ENCODE results near the gene DIS3L2. TPM values are rescaled to one million over a fixed set of nuclear protein-coding genes. Genes with fewer than 3 reads are reported as not detected.
"Not testable (repeated sequence)": the region's sequence is repeated elsewhere in the genome, so short reads cannot be mapped to it uniquely, and the experiment has no call there.

The DIS3L2 gene
- total RNA-seq, 1 donor from 2014 or later: 11.8 TPM

DNA sequence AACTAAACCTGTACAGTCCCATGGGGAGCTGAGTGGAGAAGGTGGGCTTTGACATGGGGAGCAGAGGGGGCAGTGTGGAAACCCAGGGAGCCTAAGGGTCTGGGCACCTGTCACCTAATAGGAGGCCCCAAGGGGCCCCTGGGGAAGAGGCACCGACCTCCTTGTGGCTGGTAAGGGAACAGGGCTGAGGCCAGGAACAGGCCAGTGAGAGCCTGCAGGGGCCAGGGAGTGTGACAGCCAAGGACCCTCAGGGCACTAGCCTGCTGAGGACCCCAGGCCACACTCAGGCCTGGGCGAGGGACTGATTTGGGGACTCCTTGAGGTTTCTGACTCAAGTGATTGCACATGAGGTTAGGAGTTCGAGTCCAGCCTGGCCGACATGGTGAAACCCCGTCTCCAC is 392.6 kb downstream of the DIS3L2 start:
- Histone ChIP-seq H3K27me3 (ENCODE audit: control insufficient read depth, insufficient read depth, low read length) (peaks cover 12% of the 10 kb centered on the region), H3K36me3 (ENCODE audit: control insufficient read depth, insufficient read depth, low read length) (no peaks in the 10 kb centered on the region), H3K4me3 (ENCODE audit: low read depth, low read length) (no peak overlapping the region)
- FAIRE-seq (no peak), DNase-seq (ENCODE audit: low read depth) (no peak)
- TF ChIP-seq, protein P1, sequence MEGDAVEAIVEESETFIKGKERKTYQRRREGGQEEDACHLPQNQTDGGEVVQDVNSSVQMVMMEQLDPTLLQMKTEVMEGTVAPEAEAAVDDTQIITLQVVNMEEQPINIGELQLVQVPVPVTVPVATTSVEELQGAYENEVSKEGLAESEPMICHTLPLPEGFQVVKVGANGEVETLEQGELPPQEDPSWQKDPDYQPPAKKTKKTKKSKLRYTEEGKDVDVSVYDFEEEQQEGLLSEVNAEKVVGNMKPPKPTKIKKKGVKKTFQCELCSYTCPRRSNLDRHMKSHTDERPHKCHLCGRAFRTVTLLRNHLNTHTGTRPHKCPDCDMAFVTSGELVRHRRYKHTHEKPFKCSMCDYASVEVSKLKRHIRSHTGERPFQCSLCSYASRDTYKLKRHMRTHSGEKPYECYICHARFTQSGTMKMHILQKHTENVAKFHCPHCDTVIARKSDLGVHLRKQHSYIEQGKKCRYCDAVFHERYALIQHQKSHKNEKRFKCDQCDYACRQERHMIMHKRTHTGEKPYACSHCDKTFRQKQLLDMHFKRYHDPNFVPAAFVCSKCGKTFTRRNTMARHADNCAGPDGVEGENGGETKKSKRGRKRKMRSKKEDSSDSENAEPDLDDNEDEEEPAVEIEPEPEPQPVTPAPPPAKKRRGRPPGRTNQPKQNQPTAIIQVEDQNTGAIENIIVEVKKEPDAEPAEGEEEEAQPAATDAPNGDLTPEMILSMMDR (IDR thresholded peaks at IDR 0.05; ENCODE audit: insufficient read depth, low read length, severe bottlenecking): no peak

DNA sequence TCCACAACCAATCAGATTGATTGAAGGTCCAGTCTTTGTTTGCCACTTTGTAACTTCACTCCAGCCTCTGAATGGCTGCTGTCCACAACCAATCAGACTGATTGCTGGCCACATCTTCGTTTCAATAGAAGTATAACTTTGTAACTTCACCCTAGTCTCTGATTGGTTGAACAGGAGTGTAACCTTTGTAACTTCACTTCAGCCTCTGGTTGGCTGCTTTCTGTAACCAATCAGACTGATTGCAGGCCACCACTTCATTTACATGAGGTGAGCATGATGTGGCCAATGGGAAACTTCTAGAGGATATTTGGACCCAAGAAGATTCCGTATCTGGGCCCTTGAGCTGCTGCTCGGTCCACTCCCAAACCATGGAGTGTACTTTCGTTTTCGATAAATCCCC is 400.1 kb downstream of the DIS3L2 start:
- TF ChIP-seq, protein P1 (IDR thresholded peaks at IDR 0.05; ENCODE audit: insufficient read depth, low read length, severe bottlenecking): no peak
- no peak for FAIRE-seq
- H3K27me3 ChIP-seq (ENCODE audit: control insufficient read depth, insufficient read depth, low read length): no peaks in the 10 kb centered on the region
- no peaks in the 10 kb centered on the region for H3K36me3 ChIP-seq (ENCODE audit: control insufficient read depth, insufficient read depth, low read length)
- no peak for DNase-seq (ENCODE audit: low read depth)
- no peak overlapping the region for H3K4me3 ChIP-seq (ENCODE audit: low read depth, low read length)

DNA sequence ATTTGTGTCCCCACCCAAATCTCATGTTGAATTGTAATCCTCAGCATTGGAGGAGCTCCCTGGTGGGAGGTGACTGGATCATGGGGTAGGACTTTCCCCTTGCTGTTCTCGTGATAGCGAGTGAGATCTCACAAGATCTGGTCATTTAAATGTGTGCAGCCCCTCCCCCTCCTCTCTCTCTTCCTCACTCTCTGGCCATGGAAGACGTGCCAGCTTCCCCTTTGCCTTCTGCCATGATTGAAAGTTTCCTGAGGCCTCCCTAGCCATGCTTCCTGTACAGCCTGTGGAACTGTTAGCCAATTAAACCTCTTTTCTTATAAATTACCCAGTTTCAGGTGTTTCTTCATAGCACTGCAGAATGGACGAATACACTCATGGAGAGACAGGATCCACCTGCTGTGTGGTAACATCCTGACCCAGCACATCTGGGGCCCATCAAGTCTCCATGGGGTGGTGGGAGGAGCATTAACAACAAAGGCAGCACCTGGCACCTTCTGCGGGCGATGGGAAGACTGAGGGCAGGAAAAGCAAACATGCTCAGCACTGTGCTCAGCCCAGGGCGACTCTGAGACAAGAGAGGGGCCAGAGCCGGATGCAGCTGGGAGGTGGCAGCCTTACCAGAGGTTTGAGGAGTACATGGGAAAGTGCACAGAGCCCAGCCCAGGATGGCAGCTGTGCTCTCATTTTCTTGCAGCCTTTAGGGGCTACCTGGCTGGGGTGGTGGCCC is 400.8 kb downstream of the DIS3L2 start:
- DNase-seq (ENCODE audit: low read depth) (no peak), FAIRE-seq (no peak)
- TF ChIP-seq, protein P1 (IDR thresholded peaks at IDR 0.05; ENCODE audit: insufficient read depth, low read length, severe bottlenecking): no peak
- no peaks in the 10 kb centered on the region for H3K36me3 ChIP-seq (ENCODE audit: control insufficient read depth, insufficient read depth, low read length)
- no peak overlapping the region for H3K4me3 ChIP-seq (ENCODE audit: low read depth, low read length)
- no peaks in the 10 kb centered on the region for H3K27me3 ChIP-seq (ENCODE audit: control insufficient read depth, insufficient read depth, low read length)

DNA sequence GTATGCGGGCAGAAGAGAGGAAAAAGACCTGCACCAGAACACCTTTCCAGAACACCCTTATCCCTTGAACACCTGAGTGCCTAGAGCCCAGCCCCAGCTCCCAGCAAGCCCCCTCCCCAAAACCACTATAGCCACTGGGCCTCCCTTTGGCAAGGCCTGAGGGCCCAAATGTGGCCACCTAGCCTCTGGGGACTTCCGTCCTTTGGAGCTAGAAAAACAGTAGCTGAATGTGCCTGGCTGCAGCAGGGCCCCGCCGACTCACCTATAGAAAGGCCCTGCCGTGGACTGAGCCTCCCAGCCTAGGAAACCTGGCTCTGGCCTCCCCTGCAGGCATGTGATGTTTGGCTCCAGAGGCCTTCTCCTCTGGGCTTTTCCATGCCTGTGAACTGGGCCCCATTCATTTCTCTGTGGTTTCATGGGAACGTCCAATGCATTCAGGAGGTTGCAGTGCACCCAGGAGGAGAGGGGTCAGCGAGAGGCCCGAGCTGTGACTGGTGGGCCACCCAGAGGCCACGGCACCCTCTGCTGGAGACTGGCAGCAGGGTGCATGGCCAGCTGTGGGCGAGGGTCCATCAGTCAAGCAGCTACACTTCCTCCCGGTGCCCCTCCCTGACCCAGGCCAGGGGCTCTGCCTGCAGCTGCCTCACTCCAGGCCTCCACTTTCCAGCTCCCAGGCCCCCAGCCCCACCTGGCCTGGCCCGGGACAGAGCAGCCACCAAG is 401.7 kb downstream of the DIS3L2 start:
- H3K4me3 ChIP-seq (ENCODE audit: low read depth, low read length); FAIRE-seq: not testable (repeated sequence)

DNA sequence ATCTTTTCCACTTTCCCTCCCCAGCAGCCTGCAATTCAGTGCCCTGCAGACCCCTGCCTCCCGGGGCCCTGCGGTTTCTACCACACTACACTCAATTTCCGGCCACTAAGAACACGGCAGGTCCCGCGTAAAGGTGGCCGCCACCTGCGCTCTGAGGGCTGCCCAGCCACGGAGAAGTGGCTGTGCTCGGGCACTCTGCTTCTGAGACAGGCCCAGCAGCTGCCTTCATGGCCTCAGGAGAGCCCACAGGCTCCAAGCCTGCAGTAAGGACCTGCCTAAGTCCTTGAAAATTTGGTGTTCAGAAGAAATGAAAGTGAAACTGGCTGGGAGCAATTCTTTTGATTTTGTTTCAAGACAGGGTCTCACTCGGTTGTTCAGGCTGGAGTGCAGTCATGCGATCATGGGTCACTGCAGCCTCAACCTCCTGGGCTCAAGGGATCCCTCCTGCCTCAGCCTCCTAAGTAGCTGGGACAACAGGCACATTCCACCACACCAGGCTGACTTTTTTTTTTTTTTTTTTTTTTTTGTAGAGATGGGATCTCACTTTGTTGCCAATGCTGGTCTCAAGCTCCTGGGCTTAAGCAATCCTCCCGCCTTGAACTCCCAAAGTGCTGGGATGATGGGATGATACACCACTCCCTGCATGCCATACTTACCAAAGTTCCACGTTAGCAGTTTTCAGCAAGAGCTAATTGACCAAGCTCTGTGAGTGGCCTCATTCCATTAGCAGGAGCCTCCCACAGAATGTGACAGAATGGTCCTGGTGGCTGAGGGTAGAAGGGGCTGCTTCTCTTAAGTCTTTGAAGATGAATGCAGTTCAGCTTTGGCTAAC is 402.5 kb downstream of the DIS3L2 start:
- DNase-seq (ENCODE audit: low read depth): no peak
- FAIRE-seq: no peak
- H3K36me3 ChIP-seq (ENCODE audit: control insufficient read depth, insufficient read depth, low read length): no peaks in the 10 kb centered on the region
- H3K27me3 ChIP-seq (ENCODE audit: control insufficient read depth, insufficient read depth, low read length): no peaks in the 10 kb centered on the region
- TF ChIP-seq, protein P1 (IDR thresholded peaks at IDR 0.05; ENCODE audit: insufficient read depth, low read length, severe bottlenecking): no peak
- H3K4me3 ChIP-seq (ENCODE audit: low read depth, low read length): no peak overlapping the region

More for the DNA sequence above, 401.7 kb downstream of the DIS3L2 start:
- not testable (repeated sequence) for H3K36me3 ChIP-seq (ENCODE audit: control insufficient read depth, insufficient read depth, low read length); H3K27me3 ChIP-seq (ENCODE audit: control insufficient read depth, insufficient read depth, low read length); DNase-seq (ENCODE audit: low read depth)

DNA sequence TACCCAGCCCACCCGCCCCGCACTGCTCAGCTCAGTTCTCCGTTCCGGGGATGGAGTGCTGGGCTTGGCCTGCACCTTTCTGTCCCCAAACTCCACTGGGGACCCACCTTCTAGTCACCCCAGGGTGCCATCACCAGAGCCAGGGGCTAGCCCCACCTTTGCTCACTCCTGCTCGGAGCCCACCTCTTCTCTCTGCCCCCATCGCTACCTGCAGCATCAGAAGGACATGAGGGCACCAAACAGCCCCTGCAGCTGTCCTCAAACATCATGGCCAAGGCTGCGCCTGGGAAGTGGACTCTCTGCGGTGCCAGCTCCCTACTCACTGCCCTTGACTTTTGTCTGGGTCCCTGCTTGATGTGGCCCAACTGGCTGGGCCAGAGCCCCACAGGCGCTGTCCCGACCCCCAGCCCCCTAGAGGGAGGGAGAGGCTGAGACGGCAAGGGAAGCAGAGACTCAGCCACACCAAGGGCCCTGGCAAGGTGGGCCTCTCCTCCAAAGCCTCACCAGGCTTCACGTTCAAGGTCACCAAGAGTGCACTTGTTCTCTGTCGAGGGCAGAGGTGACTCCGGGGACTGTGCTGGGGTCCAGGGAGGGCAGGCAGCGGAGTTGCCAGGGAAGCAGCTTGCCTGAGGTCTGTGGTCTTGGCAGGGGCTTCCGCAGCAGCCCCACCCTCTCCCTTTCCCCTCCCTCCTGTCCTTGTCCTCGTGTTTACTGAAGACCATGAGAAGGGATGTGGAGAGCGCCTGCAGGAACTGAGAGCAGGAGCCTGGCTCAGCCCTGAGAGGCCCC is 403.5 kb downstream of the DIS3L2 start:
- not testable (repeated sequence) for H3K27me3 ChIP-seq (ENCODE audit: control insufficient read depth, insufficient read depth, low read length); DNase-seq (ENCODE audit: low read depth); FAIRE-seq; H3K4me3 ChIP-seq (ENCODE audit: low read depth, low read length); H3K36me3 ChIP-seq (ENCODE audit: control insufficient read depth, insufficient read depth, low read length)

Measured in bronchial epithelial cell (primary cell).